Spleen (tissue), 7 donors: Measurements from ENCODE around the gene MLXIPL.

Source experiments
- POLR2A ChIP-seq, 3 donors: fragments of 450-650 bp; IDR thresholded peaks; one replicate each; pipeline ENCODE4 v1.5.1; 2017; ENCODE audit warnings: antibody characterized with exemption in 3 of 3, mild to moderate bottlenecking in 1 of 3
- POLR2AphosphoS5 ChIP-seq, 3 donors: sonication (generic); formaldehyde crosslinking; IDR thresholded peaks; one replicate each; pipeline ENCODE4 v1.5.1; 2017; ENCODE audit warnings: antibody characterized with exemption in 3 of 3
- TF ChIP-seq, protein P1 (sequence below), 11 experiments: fragments of 200-600 bp in 7 of 11; fragments of 450-650 bp in 4 of 11; sonication (generic) in 4 of 11; IDR thresholded peaks in 8 of 11; conservative IDR thresholded peaks in 3 of 11; 1 replicate in 7 of 11; 2 replicates in 4 of 11; pipeline versions ENCODE4 v1.4.0 to v1.8.0; 2016 to 2021; ENCODE audit warnings: antibody characterized with exemption in 11 of 11, inconsistent platforms in 4 of 11, mild to moderate bottlenecking in 1 of 11
- donor health status: DM: no; HTN: no; CAD: no; lungs with moderate emphysema.
- donor health status: DM: no; HTN: no; CAD: no.
- donor health status: DM: no; HTN: no; CAD: no.

GRCh38 chr7:73631558-73631957, 7.2 kb upstream of the MLXIPL start:
- no peak for TF ChIP-seq POLR2A (IDR thresholded peaks at IDR 0.05)
- TF ChIP-seq, protein P1, sequence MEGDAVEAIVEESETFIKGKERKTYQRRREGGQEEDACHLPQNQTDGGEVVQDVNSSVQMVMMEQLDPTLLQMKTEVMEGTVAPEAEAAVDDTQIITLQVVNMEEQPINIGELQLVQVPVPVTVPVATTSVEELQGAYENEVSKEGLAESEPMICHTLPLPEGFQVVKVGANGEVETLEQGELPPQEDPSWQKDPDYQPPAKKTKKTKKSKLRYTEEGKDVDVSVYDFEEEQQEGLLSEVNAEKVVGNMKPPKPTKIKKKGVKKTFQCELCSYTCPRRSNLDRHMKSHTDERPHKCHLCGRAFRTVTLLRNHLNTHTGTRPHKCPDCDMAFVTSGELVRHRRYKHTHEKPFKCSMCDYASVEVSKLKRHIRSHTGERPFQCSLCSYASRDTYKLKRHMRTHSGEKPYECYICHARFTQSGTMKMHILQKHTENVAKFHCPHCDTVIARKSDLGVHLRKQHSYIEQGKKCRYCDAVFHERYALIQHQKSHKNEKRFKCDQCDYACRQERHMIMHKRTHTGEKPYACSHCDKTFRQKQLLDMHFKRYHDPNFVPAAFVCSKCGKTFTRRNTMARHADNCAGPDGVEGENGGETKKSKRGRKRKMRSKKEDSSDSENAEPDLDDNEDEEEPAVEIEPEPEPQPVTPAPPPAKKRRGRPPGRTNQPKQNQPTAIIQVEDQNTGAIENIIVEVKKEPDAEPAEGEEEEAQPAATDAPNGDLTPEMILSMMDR (IDR thresholded peaks at IDR 0.05 in 8 of 11, conservative IDR thresholded peaks at IDR 0.05 in 3 of 11): no peak
- TF ChIP-seq POLR2AphosphoS5 (IDR thresholded peaks at IDR 0.05): no peak
